ENCODE data around the gene FOXK1. TPM values are rescaled to one million over a fixed set of nuclear protein-coding genes. Genes with fewer than 3 reads are reported as not detected.

FOXK1 gene
- total RNA-seq, 1 donor from 2014 or later = 17.6 TPM

DNA sequence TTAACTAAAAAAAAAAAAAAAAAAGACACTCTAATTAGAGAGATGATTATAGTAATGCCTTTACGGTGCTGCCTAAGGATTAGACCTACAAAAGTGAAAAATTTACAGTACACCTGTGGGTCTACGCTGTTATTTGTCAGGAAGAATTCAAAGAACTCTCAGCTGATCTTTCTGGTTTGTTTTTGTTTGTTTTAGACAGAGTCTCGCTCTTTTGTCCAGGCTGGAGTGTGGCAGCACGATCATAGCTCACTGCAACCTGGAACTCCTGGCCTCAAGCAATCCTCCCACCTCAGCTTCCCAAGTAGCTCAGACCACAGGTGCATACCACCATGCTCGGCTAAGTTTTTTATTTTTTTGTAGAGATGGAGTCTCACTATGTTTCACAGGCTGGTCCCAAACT is 28.3 kb upstream of the FOXK1 start:
- Histone ChIP-seq H3K36me3 (ENCODE audit: control insufficient read depth, insufficient read depth, low read length) (no peaks in the 10 kb centered on the region), H3K27me3 (ENCODE audit: control insufficient read depth, insufficient read depth, low read length) (no peaks in the 10 kb centered on the region), H3K4me3 (ENCODE audit: low read depth, low read length) (no peak overlapping the region)
- DNase-seq (ENCODE audit: low read depth) (no peak), FAIRE-seq (no peak)
- TF ChIP-seq CTCF (IDR thresholded peaks at IDR 0.05; ENCODE audit: insufficient read depth, low read length, severe bottlenecking) = no peak

DNA sequence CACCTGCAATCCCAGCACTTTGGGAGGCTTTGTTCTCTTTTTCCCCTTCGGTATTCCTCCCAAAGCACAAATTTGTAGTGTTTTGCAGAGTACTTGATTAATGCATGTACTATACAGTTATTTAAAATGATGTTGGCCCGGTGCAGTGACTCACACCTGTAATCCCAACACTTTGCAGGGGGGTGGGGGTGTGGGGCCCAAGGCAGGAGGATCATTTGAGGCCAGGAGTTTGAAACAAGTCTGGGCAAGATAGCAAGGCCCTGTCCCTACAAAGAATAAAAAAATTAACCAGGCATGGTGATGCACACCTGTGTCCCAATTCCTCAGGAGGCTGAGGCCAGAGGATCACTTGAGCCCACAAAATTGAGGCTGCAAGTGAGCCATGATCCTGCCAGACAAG is 26.8 kb upstream of the FOXK1 start:
- TF ChIP-seq CTCF (IDR thresholded peaks at IDR 0.05; ENCODE audit: insufficient read depth, low read length, severe bottlenecking) = no peak
- Histone ChIP-seq H3K36me3 (ENCODE audit: control insufficient read depth, insufficient read depth, low read length) (no peaks in the 10 kb centered on the region), H3K27me3 (ENCODE audit: control insufficient read depth, insufficient read depth, low read length) (no peaks in the 10 kb centered on the region), H3K4me3 (ENCODE audit: low read depth, low read length) (no peak overlapping the region)
- peak; percentile 89 for DNase-seq (ENCODE audit: low read depth)
- FAIRE-seq = no peak

DNA sequence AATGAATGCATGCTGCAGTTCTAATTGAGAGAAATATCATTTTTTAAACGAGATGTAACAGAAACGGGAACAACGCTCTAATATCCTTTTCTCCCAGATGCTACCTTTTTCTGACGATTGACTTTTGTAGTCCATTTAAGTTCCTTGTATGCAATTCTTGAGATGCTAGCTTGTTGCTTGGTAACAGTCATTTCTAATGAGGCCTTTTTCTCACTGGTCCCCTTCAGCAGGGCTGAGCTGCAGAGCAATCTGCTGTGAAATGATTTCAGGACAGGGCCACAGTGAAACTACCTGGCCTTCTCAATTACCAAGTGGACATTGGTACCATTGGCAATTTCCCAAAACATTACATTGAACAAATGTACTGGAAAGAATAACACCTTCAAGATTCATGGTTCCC is 26.2 kb upstream of the FOXK1 start:
- H3K27me3 ChIP-seq (ENCODE audit: control insufficient read depth, insufficient read depth, low read length) = no peaks in the 10 kb centered on the region
- H3K4me3 ChIP-seq (ENCODE audit: low read depth, low read length) = no peak overlapping the region
- no peaks in the 10 kb centered on the region for H3K36me3 ChIP-seq (ENCODE audit: control insufficient read depth, insufficient read depth, low read length)
- TF ChIP-seq CTCF (IDR thresholded peaks at IDR 0.05; ENCODE audit: insufficient read depth, low read length, severe bottlenecking) = no peak
- no peak for FAIRE-seq
- no peak for DNase-seq (ENCODE audit: low read depth)

DNA sequence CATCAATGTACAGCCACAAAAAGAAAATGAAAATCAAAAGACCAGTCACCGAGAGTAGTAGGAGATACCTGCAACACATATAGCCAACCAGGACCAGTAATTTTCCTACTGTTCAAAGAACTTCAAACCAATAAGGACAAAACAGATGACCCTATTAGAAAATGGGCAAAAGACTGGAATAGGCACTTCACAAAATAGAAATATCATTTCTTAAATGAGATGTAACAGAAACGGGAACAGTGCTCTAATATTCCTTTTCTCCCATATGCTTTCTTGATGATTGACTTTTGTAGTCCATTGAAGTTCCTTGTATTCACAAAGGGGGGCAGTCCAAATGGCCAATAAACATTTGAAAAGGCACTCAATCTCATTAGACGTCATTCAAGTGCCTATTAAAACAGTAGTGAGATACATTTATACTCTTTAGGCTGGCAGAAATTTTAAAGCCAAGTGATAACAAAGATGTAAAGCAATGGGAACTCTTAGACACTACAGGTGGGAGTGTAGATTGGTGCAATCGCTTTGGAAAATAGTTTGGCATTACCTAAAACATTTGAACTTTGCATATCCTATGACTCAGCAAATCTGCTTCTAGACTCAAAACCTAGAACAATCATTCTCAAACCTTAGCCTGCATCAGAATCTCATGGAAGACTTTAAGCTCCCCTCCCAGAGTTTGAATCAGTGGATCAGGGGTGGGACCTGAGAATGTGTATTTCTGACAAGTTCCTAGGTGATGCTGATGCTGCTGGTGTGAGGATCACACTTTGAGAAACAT is 24.3 kb upstream of the FOXK1 start:
- FAIRE-seq (no peak), DNase-seq (ENCODE audit: low read depth) (no peak)
- H3K27me3 ChIP-seq (ENCODE audit: control insufficient read depth, insufficient read depth, low read length) = no peaks in the 10 kb centered on the region
- H3K4me3 ChIP-seq (ENCODE audit: low read depth, low read length) = no peak overlapping the region
- no peak for TF ChIP-seq CTCF (IDR thresholded peaks at IDR 0.05; ENCODE audit: insufficient read depth, low read length, severe bottlenecking)
- no peaks in the 10 kb centered on the region for H3K36me3 ChIP-seq (ENCODE audit: control insufficient read depth, insufficient read depth, low read length)

- DNase-seq (ENCODE audit: low read depth) (no peak), FAIRE-seq (no peak)
- Histone ChIP-seq H3K27me3 (ENCODE audit: control insufficient read depth, insufficient read depth, low read length) (no peaks in the 10 kb centered on the region), H3K4me3 (ENCODE audit: low read depth, low read length) (no peak overlapping the region), H3K36me3 (ENCODE audit: control insufficient read depth, insufficient read depth, low read length) (no peaks in the 10 kb centered on the region)
- no peak for TF ChIP-seq CTCF (IDR thresholded peaks at IDR 0.05; ENCODE audit: insufficient read depth, low read length, severe bottlenecking)
Measured at GRCh38 chr7:4659551-4660286, 22.4 kb upstream of the FOXK1 start.

Data from bronchial epithelial cell (primary cell).